ENCODE measurements around the gene FBXL13. TPM values are rescaled to one million over a fixed set of nuclear protein-coding genes. Genes with fewer than 3 reads are reported as not detected.
A peak's percentile ranks its signal among the peaks of the same experiment; 100 is the strongest.

Gene FBXL13
- total RNA-seq, 1 experiment from 2014 or later = 0.18 TPM

DNA sequence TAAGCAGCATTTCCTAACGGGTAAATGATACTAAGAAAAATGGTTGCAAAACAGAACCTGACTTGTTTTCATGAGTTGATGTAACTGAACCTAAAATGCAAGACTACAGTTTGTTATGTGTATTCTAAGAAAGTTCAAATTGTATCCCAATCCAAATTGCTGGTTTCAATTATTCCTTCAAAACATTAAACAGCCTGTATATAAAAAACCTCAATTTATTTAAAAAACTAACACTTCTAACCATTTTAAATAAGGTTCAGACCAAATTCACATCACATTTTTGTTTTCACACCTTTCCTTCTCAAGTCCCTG lies 80.9 kb downstream of the FBXL13 start:
- no peak overlapping the region for H3K27ac ChIP-seq
- no peaks in the 10 kb centered on the region for H3K36me3 ChIP-seq
- H3K4me1 ChIP-seq (replicated peaks) = peaks cover 26% of the 10 kb centered on the region
- DNase-seq (ENCODE audit: low read depth in 1 of 2, low spot score in 2 of 2) = no peak
- no peak overlapping the region for H3K4me3 ChIP-seq
- H3K27me3 ChIP-seq (replicated peaks) = no peaks in the 10 kb centered on the region
- 0 out of 2 replicates have a peak, but pooled peaks cover 4% of the 10 kb centered on the region for H3K9me3 ChIP-seq (replicated peaks)

DNA sequence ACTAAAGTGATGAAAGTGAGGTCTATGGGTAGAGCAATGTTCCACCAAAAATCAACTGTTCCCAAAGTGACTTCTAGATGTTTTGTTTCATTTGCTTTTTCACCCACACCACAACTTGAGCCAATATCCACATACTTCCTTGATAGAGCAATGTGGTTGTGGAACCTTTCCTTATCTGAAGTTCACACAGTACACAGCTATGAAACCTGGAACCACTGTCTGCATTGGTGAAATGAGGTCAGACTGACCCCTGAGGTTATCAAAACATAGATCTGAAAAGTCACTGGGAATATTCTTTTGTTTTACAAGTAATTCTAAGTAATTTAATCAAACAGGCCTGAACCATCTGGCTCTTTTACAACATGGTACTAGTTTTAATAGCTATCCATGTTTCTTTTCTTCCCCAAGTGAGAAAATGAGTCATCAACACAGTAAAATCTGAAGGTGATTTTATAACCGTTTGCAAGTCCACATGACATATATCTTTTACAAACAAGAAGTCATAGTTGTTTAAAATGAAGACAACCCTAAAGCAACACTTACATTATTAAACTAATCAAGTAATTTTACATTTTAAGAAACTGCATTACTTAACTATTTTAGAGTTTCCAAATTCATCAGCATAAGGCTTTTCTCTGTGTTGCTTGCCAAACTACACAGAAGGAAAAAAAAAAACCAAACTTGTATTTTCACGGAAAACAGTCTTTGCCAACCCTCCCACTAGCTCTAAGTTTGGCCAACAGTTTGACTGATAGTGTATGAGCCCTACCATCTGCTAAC lies 81.5 kb downstream of the FBXL13 start:
- peak in 1 of 2 experiments; percentile 12 for DNase-seq (ENCODE audit: low read depth in 1 of 2, low spot score in 2 of 2)
- H3K9me3 ChIP-seq (replicated peaks) = 0 out of 2 replicates have a peak, but pooled peaks cover 4% of the 10 kb centered on the region
- peaks cover 26% of the 10 kb centered on the region for H3K4me1 ChIP-seq (replicated peaks)
- no peaks in the 10 kb centered on the region for H3K36me3 ChIP-seq
- H3K27ac ChIP-seq = no peak overlapping the region
- H3K4me3 ChIP-seq = no peak overlapping the region
- no peaks in the 10 kb centered on the region for H3K27me3 ChIP-seq (replicated peaks)

DNA sequence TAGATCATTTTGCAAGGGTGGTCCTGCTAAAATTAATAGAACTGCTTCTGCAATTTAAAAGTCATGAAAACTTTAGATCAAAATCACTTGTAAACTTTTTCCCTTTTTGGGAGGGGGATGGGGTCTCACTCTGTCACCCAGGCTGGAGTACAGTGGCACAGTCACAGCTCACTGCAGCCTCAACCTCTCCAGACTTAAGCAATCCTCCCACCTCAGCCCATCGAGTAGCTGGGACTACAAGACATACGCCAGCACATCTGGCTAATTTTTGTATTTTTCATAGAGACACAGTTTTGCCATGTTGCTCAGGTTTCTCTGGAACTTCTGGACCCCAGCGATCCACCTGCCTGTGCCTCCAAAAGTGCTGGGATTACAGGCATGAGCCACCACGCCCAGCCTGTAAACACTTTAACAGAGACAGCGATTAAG lies 82.1 kb downstream of the FBXL13 start:
- Histone ChIP-seq H3K4me1 (replicated peaks) (peaks cover 26% of the 10 kb centered on the region), H3K9me3 (replicated peaks) (0 out of 2 replicates have a peak, but pooled peaks cover 4% of the 10 kb centered on the region), H3K27me3 (replicated peaks) (no peaks in the 10 kb centered on the region), H3K27ac (no peak overlapping the region), H3K4me3 (no peak overlapping the region), H3K36me3 (no peaks in the 10 kb centered on the region)
- no peak for DNase-seq (ENCODE audit: low read depth in 1 of 2, low spot score in 2 of 2)

DNA sequence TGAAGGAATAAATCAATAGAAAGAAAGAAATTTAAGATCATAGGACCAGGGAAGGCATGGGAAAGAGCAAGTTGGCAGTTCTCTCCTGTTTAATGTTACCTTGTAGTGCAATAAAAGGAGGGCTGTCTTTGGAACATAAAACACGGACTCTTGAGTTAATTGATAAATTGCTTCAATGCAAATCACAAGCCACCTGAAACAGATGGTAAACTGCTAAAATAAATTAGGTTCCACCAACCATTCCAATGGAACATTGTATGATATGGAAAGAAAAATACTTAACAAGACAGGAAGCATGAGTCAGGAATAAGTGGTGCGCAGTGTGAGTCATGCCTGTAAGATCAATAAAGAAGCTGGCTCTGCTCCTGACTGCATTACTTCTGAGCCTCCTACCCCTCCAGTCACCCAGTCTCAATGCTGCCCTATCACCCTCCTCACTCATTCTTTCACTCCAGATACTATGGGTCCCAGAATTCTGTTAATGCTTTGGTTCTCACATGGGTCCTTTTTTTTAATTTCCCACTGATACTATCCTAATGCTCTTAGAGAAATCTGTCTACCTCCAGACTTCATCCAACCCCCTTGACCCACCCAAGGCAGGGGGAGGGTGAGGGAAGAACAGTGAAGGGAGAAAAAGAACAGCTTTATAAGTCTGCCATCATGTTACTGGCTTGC lies 82.9 kb downstream of the FBXL13 start:
- no peaks in the 10 kb centered on the region for H3K36me3 ChIP-seq
- peak overlapping the region; percentile 46 for H3K27ac ChIP-seq
- peaks cover 26% of the 10 kb centered on the region for H3K4me1 ChIP-seq (replicated peaks)
- peak; percentile 66 to 78 for DNase-seq (ENCODE audit: low read depth in 1 of 2, low spot score in 2 of 2)
- H3K27me3 ChIP-seq (replicated peaks) = no peaks in the 10 kb centered on the region
- 0 out of 2 replicates have a peak, but pooled peaks cover 4% of the 10 kb centered on the region for H3K9me3 ChIP-seq (replicated peaks)
- H3K4me3 ChIP-seq = no peak overlapping the region

DNA sequence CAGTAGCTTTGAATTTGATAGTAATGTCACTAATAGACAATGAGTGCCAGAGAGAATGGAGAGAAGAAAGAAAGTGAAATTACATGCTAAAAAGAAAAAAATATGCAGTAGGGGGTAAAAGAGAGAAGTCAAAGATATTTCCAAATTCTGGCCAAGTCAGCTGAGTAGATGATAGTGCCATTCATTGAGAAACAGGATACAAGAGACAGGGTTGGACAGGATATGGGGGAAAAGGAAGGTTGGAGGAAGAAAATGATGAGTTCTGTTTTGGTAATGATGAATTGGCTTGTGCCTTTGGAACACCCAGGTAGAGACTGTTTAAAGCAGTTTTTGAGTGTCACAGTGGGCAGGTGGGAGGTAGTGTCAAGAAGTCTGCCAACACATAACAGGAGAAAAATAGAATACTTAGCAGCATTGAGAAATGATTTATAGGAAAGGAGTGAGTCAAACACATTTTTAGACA lies 83.5 kb downstream of the FBXL13 start:
- no peaks in the 10 kb centered on the region for H3K27me3 ChIP-seq (replicated peaks)
- DNase-seq (ENCODE audit: low read depth in 1 of 2, low spot score in 2 of 2) = no peak
- H3K27ac ChIP-seq = peak overlapping the region; percentile 46; the same call in 1 of the 2 replicates
- peaks cover 26% of the 10 kb centered on the region for H3K4me1 ChIP-seq (replicated peaks)
- no peak overlapping the region for H3K4me3 ChIP-seq
- no peaks in the 10 kb centered on the region for H3K36me3 ChIP-seq
- H3K9me3 ChIP-seq (replicated peaks) = 0 out of 2 replicates have a peak, but pooled peaks cover 4% of the 10 kb centered on the region

DNA sequence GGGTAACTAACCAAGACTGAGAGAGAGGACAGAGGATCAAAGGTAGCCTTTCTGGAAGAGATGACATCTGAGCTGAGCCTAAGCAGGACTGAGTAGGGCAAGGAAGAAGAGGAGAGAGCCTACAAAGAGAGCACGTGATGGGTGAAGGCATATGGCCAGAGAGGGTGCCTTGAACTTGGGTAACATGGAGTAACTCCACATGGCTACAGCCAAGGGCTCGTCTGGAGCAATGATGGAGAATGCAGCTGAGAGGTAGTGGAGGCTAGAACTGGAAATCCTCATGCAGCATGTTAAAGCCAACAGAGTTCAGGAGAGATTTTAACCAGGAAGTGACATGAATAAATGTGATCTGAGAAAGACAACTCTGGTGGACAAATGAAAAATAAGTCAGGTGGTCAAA lies 84.0 kb downstream of the FBXL13 start:
- DNase-seq (ENCODE audit: low read depth in 1 of 2, low spot score in 2 of 2) = no peak
- Histone ChIP-seq H3K27me3 (replicated peaks) (no peaks in the 10 kb centered on the region), H3K4me1 (replicated peaks) (peaks cover 26% of the 10 kb centered on the region), H3K36me3 (no peaks in the 10 kb centered on the region), H3K27ac (0 out of 2 replicates have a peak overlapping the region, but pooled peaks have one; percentile 46), H3K9me3 (replicated peaks) (0 out of 2 replicates have a peak, but pooled peaks cover 4% of the 10 kb centered on the region), H3K4me3 (no peak overlapping the region)

DNA sequence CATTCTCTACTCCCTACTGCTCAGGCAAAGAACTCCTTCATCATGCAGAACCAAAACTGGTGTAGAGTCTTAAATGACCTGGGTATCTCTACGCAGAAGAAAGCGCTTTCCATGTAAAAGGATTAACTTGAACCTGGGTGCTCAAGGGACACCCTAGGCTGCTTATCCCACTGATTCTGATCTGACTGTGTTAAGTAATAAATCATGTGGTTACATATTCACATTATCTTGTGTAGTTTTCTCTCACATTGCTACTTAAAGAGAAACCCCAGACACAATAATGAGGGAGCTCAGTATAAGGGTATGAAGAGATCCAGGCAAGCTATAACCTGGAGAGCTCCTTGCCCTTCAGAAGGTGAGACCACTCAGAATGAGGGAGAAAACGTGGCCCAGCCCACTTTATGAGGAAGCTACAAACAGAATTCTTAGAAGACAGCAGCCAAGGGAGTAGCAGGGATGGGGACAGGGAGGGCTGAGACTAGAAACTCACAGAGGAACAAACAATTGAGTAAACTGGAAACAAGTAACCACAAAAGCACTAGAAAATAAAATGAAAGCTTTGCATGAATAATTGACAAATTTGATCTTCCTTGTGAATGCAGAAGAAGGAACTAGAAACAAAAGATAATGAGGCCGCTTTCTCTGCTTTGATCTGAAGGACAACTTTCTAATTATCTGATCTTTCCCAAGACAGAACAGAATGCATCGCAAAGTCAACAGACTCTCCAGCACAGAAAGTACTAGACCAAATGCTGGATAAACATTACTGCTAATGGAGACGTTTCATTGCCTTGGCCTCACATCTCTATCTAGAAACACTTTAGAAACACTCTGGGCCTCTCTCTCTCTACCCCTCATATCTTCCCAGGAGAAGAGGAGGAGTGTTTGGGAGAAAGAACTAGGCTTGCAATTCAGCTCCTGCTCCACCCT lies 85.7 kb downstream of the FBXL13 start:
- H3K4me1 ChIP-seq (replicated peaks) = peaks cover 26% of the 10 kb centered on the region
- no peak overlapping the region for H3K27ac ChIP-seq
- no peaks in the 10 kb centered on the region for H3K27me3 ChIP-seq (replicated peaks)
- DNase-seq (ENCODE audit: low read depth in 1 of 2, low spot score in 2 of 2) = no peak
- no peaks in the 10 kb centered on the region for H3K36me3 ChIP-seq
- H3K4me3 ChIP-seq = no peak overlapping the region
- H3K9me3 ChIP-seq (replicated peaks) = 0 out of 2 replicates have a peak, but pooled peaks cover 4% of the 10 kb centered on the region

DNA sequence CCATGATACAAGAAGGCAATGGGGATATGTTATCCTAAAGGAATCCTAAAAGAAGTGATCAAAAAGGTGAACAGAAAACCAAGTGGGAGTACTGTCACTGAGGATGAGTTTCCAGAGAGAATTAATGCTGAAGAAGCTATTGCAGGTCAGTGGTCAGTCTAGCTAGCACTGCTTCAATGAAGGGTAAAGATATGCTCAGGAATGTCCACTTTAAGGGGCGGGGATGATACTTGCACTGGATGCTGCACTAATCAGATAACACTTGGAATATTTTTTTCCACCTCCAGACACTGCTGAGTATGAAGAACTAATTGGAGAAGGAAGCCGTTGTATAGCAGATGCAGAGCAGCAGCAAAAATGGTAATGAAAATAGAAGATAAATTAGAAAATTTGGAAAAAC lies 86.5 kb downstream of the FBXL13 start:
- Histone ChIP-seq H3K9me3 (replicated peaks) (0 out of 2 replicates have a peak, but pooled peaks cover 4% of the 10 kb centered on the region), H3K36me3 (no peaks in the 10 kb centered on the region), H3K27me3 (replicated peaks) (no peaks in the 10 kb centered on the region), H3K4me3 (no peak overlapping the region), H3K27ac (no peak overlapping the region), H3K4me1 (replicated peaks) (peaks cover 22% of the 10 kb centered on the region)
- no peak for DNase-seq (ENCODE audit: low read depth in 1 of 2, low spot score in 2 of 2)

DNA sequence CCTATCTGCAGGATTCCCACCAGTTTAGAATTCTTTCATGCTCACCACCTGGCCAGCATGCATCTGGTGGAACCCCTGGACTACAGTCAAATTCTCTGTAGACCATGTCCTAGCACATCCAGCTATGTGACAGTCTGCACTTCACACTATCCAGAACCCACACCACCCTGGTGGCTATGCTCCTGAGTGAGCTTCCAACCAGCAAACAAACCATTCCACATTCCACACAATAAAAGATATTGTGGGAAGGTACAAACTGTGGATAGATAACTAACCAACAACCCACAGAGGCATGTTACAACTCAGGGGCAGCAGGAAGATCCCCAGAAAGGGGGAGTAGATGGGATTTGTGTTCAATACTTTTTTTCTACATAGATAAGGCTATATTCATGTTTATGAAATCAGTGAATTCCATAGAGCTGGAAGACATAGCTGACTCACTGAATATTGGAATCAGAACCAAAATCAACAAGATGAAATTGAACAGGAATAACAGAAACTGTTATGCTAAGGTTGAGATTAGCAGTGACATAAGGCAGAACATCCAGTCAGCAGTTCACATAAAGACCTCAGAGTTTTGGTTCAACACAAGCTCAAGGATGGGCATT lies 89.3 kb downstream of the FBXL13 start:
- DNase-seq (ENCODE audit: low read depth in 1 of 2, low spot score in 2 of 2) = no peak
- Histone ChIP-seq H3K27ac (no peak overlapping the region), H3K9me3 (replicated peaks) (no peaks in the 10 kb centered on the region)

DNA sequence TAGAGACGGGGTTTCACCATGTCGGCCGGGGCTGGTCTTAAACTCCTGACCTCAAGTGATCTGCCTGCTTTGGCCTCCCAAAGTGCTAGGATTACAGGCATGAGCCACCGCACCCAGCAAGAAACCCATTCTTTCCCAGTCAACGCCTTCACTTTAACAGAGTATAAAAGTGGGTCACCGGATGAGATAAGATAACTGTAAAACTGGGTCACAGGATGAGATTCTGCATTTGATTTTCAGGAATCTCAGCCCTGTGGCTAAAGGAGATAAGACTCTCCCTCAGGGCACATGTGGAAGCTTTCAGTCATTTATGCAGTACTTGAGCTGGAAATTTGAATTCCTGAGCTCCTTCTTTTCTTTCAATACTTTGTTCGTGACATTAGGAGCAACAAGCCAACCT lies 91.0 kb downstream of the FBXL13 start:
- Histone ChIP-seq H3K4me3 (no peak overlapping the region), H3K9me3 (replicated peaks) (no peaks in the 10 kb centered on the region), H3K36me3 (no peaks in the 10 kb centered on the region), H3K27ac (no peak overlapping the region), H3K4me1 (replicated peaks) (no peaks in the 10 kb centered on the region), H3K27me3 (replicated peaks) (no peaks in the 10 kb centered on the region)
- DNase-seq (ENCODE audit: low read depth in 1 of 2, low spot score in 2 of 2) = no peak

More for the DNA sequence above, 89.3 kb downstream of the FBXL13 start:
- no peaks in the 10 kb centered on the region for H3K27me3 ChIP-seq (replicated peaks)
- H3K4me1 ChIP-seq (replicated peaks) = no peaks in the 10 kb centered on the region
- H3K36me3 ChIP-seq = no peaks in the 10 kb centered on the region
- no peak overlapping the region for H3K4me3 ChIP-seq

DNA sequence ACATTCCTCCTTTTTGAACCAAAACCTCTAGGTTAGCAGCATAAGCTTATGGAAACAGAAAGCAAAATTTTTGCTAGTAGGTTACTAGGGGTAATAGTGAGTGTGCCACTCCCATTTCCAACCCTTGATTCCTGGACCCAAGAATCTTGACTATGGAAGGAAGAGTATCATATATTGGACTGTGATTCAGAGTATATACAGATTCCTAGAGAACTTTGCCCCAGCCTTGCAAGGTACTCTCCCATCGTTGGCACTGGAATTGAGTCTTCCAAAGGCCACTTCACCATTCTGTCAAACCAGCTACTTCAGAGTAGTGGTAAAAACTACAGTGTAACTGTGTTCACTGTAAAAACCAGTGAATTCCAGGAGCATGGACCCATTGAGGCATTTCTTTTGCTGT lies 92.4 kb downstream of the FBXL13 start:
- DNase-seq (ENCODE audit: low read depth in 1 of 2, low spot score in 2 of 2) = no peak
- Histone ChIP-seq H3K9me3 (replicated peaks) (no peaks in the 10 kb centered on the region), H3K27ac (no peak overlapping the region), H3K36me3 (no peaks in the 10 kb centered on the region), H3K27me3 (replicated peaks) (no peaks in the 10 kb centered on the region), H3K4me3 (no peak overlapping the region), H3K4me1 (replicated peaks) (no peaks in the 10 kb centered on the region)

DNA sequence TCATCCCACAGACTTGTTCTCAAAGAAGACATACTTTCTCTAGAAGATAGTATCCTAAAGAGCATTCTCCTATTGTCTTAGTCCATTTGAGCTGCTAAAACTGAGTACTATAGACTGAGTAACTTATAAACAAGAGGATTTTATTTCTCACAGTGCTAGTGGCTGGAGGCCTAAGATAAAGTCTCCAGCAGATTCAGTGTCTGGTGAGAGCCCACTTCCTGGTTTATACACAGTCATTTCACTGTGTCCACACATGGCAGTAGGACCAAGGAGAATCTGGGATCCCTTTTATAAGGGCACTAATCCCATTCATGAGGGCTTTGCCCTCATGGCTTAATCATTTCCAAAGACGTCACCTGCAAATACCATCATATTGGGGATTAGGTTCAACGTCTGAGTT lies 93.1 kb downstream of the FBXL13 start:
- Histone ChIP-seq H3K9me3 (replicated peaks) (no peaks in the 10 kb centered on the region), H3K27me3 (replicated peaks) (no peaks in the 10 kb centered on the region), H3K4me3 (no peak overlapping the region), H3K36me3 (no peaks in the 10 kb centered on the region), H3K27ac (no peak overlapping the region), H3K4me1 (replicated peaks) (no peaks in the 10 kb centered on the region)
- no peak for DNase-seq (ENCODE audit: low read depth in 1 of 2, low spot score in 2 of 2)

DNA sequence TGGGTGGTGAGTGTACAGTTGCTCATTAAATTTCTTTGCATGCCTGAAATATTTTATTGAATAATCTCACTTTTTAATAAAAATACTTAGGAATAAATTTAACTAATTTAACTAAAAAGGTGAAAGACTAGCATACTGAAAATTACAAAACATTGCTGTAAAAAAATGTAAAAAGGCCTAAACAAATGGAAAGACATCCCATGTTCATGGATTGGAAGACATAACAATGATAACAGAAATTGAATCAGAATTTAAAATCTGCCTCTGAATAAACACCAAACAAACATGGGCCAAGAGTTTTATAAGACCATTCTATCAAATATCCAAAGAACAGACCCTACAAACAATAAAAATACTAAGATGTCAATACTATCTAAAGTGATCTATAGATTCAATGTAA lies 94.9 kb downstream of the FBXL13 start:
- Histone ChIP-seq H3K27me3 (replicated peaks) (no peaks in the 10 kb centered on the region), H3K4me1 (replicated peaks) (no peaks in the 10 kb centered on the region), H3K4me3 (no peak overlapping the region), H3K36me3 (no peaks in the 10 kb centered on the region), H3K27ac (no peak overlapping the region), H3K9me3 (replicated peaks) (no peaks in the 10 kb centered on the region)
- no peak for DNase-seq (ENCODE audit: low read depth in 1 of 2, low spot score in 2 of 2)
